ENCODE measurements around the gene PPP2R2C.

DNA sequence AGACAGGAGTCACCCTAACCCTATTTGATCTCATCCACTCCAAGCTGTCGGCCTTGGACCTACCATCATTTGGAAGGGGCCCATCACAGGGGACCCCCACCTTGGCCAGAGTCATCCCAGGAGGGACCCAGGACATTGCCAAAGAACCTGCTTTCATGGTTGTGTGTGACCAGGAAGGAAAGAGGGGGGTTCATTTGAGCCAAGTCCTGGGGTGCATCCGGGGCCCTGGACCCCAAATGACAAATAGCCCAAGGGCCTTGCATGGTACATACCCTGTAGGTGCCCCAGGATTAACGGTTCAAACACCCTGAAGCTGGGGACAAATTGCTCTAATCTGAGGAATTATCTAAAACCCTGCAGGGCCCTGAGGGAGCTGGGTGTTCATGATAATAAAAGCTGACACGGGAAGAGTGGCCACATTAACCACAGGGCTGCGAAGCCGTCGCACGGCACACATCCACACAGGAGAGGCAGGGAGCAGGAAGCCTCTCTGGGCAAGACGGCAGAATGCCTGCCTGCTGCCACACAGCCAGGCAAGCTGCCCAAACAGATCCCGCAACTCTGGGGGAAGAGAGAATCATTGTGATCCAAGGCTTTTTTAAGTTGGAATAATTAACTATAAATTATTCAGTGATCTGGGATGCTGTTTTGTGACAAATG, 28.2 kb upstream of the PPP2R2C start:
- TF ChIP-seq, protein P1, sequence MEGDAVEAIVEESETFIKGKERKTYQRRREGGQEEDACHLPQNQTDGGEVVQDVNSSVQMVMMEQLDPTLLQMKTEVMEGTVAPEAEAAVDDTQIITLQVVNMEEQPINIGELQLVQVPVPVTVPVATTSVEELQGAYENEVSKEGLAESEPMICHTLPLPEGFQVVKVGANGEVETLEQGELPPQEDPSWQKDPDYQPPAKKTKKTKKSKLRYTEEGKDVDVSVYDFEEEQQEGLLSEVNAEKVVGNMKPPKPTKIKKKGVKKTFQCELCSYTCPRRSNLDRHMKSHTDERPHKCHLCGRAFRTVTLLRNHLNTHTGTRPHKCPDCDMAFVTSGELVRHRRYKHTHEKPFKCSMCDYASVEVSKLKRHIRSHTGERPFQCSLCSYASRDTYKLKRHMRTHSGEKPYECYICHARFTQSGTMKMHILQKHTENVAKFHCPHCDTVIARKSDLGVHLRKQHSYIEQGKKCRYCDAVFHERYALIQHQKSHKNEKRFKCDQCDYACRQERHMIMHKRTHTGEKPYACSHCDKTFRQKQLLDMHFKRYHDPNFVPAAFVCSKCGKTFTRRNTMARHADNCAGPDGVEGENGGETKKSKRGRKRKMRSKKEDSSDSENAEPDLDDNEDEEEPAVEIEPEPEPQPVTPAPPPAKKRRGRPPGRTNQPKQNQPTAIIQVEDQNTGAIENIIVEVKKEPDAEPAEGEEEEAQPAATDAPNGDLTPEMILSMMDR (IDR thresholded peaks at IDR 0.05) = no peak
- TF ChIP-seq POLR2AphosphoS5 (IDR thresholded peaks at IDR 0.05) = no peak
- no peak for TF ChIP-seq POLR2A (IDR thresholded peaks at IDR 0.05)

Data from prostate gland (tissue), 2 donors.